Testis (tissue), 3 donors: ENCODE measurements around the gene MYCN. TPM values are rescaled to one million over a fixed set of nuclear protein-coding genes. Genes with fewer than 3 reads are reported as not detected.
"Not testable (repeated sequence)": the region's sequence is repeated elsewhere in the genome, so short reads cannot be mapped to it uniquely, and the experiment has no call there.

Experiments used
- DNase-seq: peaks from one replicate; pipeline ENCODE4 v3.0.0-alpha.2; 2019
- H3K27ac ChIP-seq, 2 donors: fragments of 200-600 bp; sonication (generic); one replicate each; pipeline ENCODE4 v1.5.1; 2019
- H3K27me3 ChIP-seq: fragments of 200-600 bp; sonication (generic); one replicate; pipeline ENCODE4 v1.5.1; 2019
- H3K36me3 ChIP-seq: fragments of 200-600 bp; sonication (generic); one replicate; pipeline ENCODE4 v1.5.1; 2017; ENCODE audit warnings: low read depth; ENCODE audit errors: missing control alignments
- H3K4me1 ChIP-seq: fragments of 200-600 bp; sonication (generic); one replicate; pipeline ENCODE4 v1.5.1; 2019
- H3K4me3 ChIP-seq, 2 donors: fragments of 200-600 bp; sonication (generic); one replicate each; pipeline ENCODE4 v1.5.1; 2017 to 2019
- H3K9me3 ChIP-seq: fragments of 200-600 bp; sonication (generic); one replicate; pipeline ENCODE4 v1.5.1; 2017
- CTCF ChIP-seq, 3 experiments: fragments of 450-650 bp in 2 of 3; fragments of 200-600 bp in 1 of 3; sonication (generic) in 1 of 3; IDR thresholded peaks; one replicate each; pipeline ENCODE4 v1.5.1; 2016 to 2019; ENCODE audit warnings: antibody characterized with exemption in 3 of 3, mild to moderate bottlenecking in 2 of 3, moderate library complexity in 1 of 3
- POLR2A ChIP-seq: fragments of 450-650 bp; IDR thresholded peaks from one replicate; pipeline ENCODE4 v1.6.1; 2017; ENCODE audit warnings: antibody characterized with exemption, mild to moderate bottlenecking, moderate library complexity
- WGBS, 2 donors: methylation state at CpG; one replicate each; pipeline ENCODE4 v1.1.5; 2018; 5-methylcytosine and 5-hydroxymethylcytosine counted together
- intact Hi-C: fragments of 100-400 bp; cut with DNase I; formaldehyde crosslinking; loops from one replicate; pipeline ENCODE4 v1.15.1; 2023; ENCODE audit warnings: low total_unique reads
- polyA plus RNA-seq: library from polyadenylated mRNA; stranded (reverse); fragments of 350-450 nt; fragmentation: Illumina TruSeq; extraction: RNeasy Lipid Tissue Mini Kit (QIAGEN cat#74804); gene quantifications from one replicate; pipeline ENCODE4 v1.2.3, GENCODE V29; 2014; ENCODE audit warnings: low read depth, low replicate concordance; ENCODE audit not compliant: insufficient read depth
- total RNA-seq, 2 donors: library from RNA; depleted of rRNA; stranded (reverse); fragments of >200 nt; gene quantifications; one replicate each; pipeline ENCODE4 v1.2.3, GENCODE V29; 2016

The MYCN gene
- total and polyA plus RNA-seq, 3 donors from 2014 or later: 6.9 to 8.1 (median 6.9) TPM

GRCh38 chr2:15957881-15958713, 17.7 kb downstream of the MYCN start:
- no peak for DNase-seq
- H3K9me3 ChIP-seq: no peaks in the 10 kb centered on the region
- intact Hi-C loops: no loop called here
- H3K4me3 ChIP-seq: no peak overlapping the region
- TF ChIP-seq POLR2A (no peak), CTCF (IDR thresholded peaks at IDR 0.05) (no peak)
- no peaks in the 10 kb centered on the region for H3K27me3 ChIP-seq
- H3K27ac ChIP-seq: no peak overlapping the region
- WGBS, 2 donors: 88 to 91% methylated on average over 11 of the region's 11 CpGs
- H3K36me3 ChIP-seq: no peaks in the 10 kb centered on the region
- no peaks in the 10 kb centered on the region for H3K4me1 ChIP-seq

GRCh38 chr2:15959331-15960153, 19.2 kb downstream of the MYCN start:
- H3K9me3 ChIP-seq: no peaks in the 10 kb centered on the region
- DNase-seq: no peak
- intact Hi-C loops: no loop called here
- no peaks in the 10 kb centered on the region for H3K4me1 ChIP-seq
- no peak for TF ChIP-seq CTCF (IDR thresholded peaks at IDR 0.05)
- no peak for TF ChIP-seq POLR2A
- no peaks in the 10 kb centered on the region for H3K27me3 ChIP-seq
- no peak overlapping the region for H3K4me3 ChIP-seq
- WGBS, 2 donors: 87 to 93% methylated on average over 4 of the region's 4 CpGs
- H3K27ac ChIP-seq: no peak overlapping the region
- no peaks in the 10 kb centered on the region for H3K36me3 ChIP-seq

GRCh38 chr2:15960154-15960520, 19.8 kb downstream of the MYCN start:
- intact Hi-C loops, H3K27ac ChIP-seq, H3K9me3 ChIP-seq, H3K27me3 ChIP-seq, H3K36me3 ChIP-seq, H3K4me1 ChIP-seq, H3K4me3 ChIP-seq, DNase-seq: not testable (repeated sequence)
- 60 to 67% methylated on average over 2 of the region's 2 CpGs for WGBS, 2 donors

- H3K27me3 ChIP-seq, H3K27ac ChIP-seq, H3K4me3 ChIP-seq, H3K9me3 ChIP-seq, H3K36me3 ChIP-seq, intact Hi-C loops, H3K4me1 ChIP-seq, DNase-seq: not testable (repeated sequence)
- 82 to 93% methylated on average over 5 of the region's 5 CpGs for WGBS, 2 donors
Observed at GRCh38 chr2:15963109-15963976, 23.0 kb downstream of the MYCN start.

DNA sequence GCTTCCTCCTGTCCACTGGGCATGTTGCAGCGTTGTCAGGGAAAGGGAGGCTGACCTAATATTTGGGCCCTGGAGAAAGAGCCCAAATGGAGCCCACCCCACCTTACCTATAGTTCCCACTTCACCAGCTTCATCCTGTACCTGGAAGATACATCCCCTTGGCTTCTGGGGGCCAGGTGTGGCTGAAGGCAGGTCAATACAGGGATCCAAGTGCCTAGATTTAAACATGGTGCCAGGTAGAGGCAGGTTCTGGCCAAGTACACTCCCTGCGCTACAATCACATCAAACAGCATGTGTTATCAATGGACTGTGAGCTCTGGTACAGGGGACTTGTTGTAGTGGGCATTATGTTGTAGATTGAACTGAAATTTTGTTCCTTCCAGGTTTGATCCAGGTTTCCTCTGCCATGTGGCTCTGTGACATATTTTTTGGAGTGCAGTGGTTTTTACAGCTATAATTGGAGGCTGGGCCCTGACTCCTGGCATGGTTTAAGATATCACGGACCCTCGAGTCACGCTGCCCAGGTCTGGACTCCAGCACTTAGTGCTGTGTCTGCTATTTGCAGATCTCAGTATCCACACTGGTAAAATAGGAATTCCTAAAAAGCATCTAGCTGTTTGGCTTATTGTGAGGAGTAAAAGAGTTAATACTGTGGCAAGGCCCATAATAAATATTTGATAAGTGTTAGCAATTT, 23.8 kb downstream of the MYCN start:
- no peak overlapping the region for H3K27ac ChIP-seq

More for the DNA sequence above, 23.8 kb downstream of the MYCN start:
- Histone ChIP-seq H3K4me1 (no peaks in the 10 kb centered on the region), H3K36me3 (no peaks in the 10 kb centered on the region), H3K4me3 (no peak overlapping the region), H3K27me3 (no peaks in the 10 kb centered on the region), H3K9me3 (no peaks in the 10 kb centered on the region)
- no peak for DNase-seq
- TF ChIP-seq POLR2A: no peak
- intact Hi-C loops: no loop called here
- whole genome bisulfite sequencing, 2 donors: 91% methylated on average over 5 of the region's 5 CpGs
